Activated CD8-positive, alpha-beta memory T cell treated with anti-CD3 and anti-CD28 coated beads for 36 hours (primary cell): ENCODE measurements around the gene TRIB2. TPM values are rescaled to one million over a fixed set of nuclear protein-coding genes. Genes with fewer than 3 reads are reported as not detected.

Experiments used
- CTCF ChIA-PET: fragments of 350-600 bp; sonication (Branson Sonifier 250); formaldehyde crosslinking; loops from one replicate; lab custom pipeline; 2021; ENCODE audit warnings: antibody characterized with exemption; lab: Charles Lee
- POLR2A ChIA-PET: fragments of 350-600 bp; sonication (Branson Sonifier 250); formaldehyde crosslinking; loops from one replicate; lab custom pipeline; 2021; ENCODE audit warnings: antibody characterized with exemption; lab: Charles Lee
- total RNA-seq, 2 experiments: library from RNA; stranded (reverse); gene quantifications; one replicate each; pipeline ENCODE4 v1.2.3, GENCODE V29; 2021

Gene TRIB2
- total RNA-seq, 2 experiments from 2014 or later, result 3.8 to 4.5 TPM

GRCh38 chr2:12694990-12695774 is 21.6 kb upstream of the TRIB2 start:
- CTCF ChIA-PET, result interaction anchor here (0.7 kb wide), 1 partner anchor 21 kb away, joined by 4 read pairs; no protein-coding TSS in a partner anchor
- POLR2A ChIA-PET, result no interaction called here

DNA sequence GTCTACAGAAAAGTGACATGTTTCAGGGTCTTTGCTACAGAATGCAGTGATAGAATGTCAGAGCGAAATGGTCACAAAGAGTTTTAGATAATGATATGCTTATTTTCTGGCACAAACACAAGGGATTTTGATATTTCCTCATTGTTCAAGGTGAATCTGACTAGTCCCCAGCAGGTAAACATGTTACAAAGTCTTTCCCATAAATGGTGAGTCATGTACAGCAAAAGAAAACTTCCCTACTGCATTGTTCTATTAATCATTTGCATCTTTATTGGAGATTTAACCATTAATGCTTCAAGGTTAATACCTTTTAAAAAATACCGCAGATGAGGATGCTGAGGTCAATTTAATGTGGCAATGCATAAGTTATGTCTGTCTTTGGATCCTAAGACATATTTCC is 19.1 kb upstream of the TRIB2 start:
- CTCF ChIA-PET, result no interaction called here
- POLR2A ChIA-PET, result no interaction called here

DNA sequence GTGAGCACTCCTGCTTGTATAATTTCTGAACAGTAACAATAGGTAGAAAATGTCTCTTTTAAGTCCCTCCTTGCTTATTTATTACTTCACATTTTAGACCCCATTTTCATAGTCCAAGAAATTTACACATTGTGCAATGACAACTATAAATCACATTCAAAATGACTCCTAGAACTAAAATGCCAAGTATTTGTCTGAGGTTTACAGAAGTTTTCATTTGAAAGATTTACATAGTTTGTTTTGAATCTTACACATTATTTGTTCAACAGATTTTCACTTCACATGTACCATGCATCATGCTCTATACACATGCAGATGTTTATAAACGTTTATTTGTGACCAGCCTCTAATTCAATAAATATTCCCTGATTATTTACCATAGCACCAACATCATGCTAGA is 15.7 kb upstream of the TRIB2 start:
- ChIA-PET CTCF (no interaction called here), POLR2A (no interaction called here)

DNA sequence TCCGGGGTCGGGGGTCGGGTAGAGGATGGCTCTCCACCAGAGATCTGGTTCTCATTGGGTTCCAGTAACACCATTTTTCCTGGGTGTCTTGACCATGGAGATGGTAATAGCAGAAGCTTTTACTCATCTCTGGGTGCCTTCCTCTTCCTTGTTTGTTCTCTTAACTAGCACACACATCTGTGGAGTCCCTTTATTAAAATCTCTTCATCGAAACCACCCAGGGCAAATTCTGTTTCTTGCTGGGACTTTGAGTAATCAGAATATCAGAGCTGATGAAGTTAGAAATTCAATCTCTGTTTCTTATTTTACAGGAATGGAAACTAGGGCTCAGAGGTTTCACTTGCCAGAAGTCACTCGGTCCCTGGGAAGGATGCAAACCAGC is 15.0 kb upstream of the TRIB2 start:
- CTCF ChIA-PET, result interaction anchor here (1.4 kb wide), 1 partner anchor 16 kb away, joined by 5 read pairs; no protein-coding TSS in a partner anchor
- POLR2A ChIA-PET, result interaction anchor here (0.9 to 1.2 kb wide), 3 partner anchors 15 to 430 kb away, joined by 3 to 5 read pairs (median 5); partner anchors contain the start of gene TRIB2

DNA sequence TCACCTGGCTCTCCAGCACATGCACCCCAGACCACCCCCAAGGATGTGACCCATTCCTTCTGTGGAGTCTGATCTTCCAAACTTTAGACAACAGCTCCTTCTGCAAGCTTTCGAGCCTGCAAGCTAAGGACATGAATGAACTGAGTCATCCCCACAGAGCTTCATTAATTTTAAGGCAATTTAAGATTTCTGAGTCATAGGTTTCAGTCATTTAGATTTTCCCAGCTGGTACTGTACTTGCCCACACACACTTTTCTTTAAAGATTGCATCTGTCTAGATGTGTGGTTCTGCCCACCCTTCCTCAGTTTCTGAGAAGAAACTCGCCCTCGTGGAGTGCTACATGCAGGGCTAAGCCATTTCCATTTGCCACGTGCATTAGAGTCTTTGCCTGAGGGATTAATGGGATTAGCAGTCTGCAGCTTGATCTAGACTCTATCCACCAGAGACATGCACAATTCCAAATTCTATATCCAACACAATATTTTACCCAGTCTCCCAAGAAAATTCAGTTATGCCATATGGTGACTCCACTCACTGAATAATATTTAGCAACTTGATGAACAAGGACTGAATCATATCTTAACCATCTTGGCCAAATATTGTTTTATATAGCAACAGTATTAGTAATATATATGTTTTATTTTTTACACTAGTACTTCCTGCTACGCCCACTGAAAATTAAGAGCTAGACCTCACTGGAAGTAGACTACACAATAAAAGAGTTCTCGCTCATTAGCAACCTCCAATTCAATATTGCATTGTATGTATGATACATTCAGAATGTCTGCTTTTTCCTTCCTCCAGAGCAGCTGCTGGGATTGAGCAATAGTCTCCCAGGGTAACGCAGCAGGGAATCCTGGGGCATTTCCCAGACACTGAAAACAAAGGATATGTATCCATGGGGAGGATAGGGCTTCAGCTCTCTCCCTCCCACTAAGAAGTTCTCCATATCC is 14.3 kb upstream of the TRIB2 start:
- CTCF ChIA-PET, result interaction anchor here (1.4 kb wide), 1 partner anchor 15 kb away, joined by 5 read pairs; no protein-coding TSS in a partner anchor
- POLR2A ChIA-PET, result interaction anchor here (0.6 to 1.2 kb wide), 4 partner anchors 14 to 431 kb away, joined by 3 to 5 read pairs (median 4); partner anchors contain the start of gene TRIB2

DNA sequence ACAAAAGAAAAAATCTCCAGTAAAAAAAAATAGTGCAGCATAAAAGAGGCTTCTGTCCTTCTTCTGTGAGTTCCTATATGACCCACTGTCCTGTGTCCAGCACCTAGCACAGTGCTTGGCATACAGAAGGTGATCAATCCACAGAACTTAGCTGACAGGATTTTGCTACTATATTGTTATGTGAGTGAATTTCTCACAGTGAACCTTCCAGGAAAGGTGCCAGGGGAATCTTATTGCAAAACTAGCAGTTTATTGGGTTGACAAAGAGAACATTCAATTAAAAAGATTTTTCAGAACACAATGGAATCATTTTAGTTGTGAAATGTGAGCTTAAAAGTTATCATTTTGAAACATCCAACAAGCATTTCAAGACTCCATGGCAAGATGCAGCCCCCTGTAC is 12.4 kb upstream of the TRIB2 start:
- POLR2A ChIA-PET, result no interaction called here
- CTCF ChIA-PET, result interaction anchor here (2.6 kb wide), 1 partner anchor 12 kb away, joined by 11 read pairs; the partner anchor contains the start of gene TRIB2

- ChIA-PET CTCF (interaction anchor here (2.6 kb wide), 1 partner anchor 11 kb away, joined by 11 read pairs; the partner anchor contains the start of gene TRIB2), POLR2A (no interaction called here)
Measured at GRCh38 chr2:12705230-12705629, 11.5 kb upstream of the TRIB2 start.

DNA sequence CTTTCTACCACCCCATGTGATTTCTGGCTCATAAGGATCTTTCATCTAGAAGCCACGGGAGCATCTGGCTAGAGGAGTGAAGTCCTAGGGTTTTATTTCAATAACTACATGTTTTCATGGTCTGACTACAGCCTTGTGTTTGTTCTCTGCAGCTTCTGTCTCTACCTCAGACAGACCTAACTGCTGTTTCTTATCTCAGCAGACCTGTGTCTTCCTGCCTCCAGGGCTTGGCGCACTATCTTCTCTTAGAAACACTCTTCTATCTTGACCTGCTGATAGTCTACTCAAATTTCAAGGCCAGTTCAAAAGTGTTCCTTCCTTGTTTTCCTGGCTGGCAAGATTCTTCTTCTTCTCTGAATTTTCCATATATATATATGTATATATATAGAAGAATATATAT is 11.0 kb upstream of the TRIB2 start:
- ChIA-PET POLR2A (no interaction called here), CTCF (interaction anchor here (2.6 kb wide), 1 partner anchor 11 kb away, joined by 11 read pairs; the partner anchor contains the start of gene TRIB2)

DNA sequence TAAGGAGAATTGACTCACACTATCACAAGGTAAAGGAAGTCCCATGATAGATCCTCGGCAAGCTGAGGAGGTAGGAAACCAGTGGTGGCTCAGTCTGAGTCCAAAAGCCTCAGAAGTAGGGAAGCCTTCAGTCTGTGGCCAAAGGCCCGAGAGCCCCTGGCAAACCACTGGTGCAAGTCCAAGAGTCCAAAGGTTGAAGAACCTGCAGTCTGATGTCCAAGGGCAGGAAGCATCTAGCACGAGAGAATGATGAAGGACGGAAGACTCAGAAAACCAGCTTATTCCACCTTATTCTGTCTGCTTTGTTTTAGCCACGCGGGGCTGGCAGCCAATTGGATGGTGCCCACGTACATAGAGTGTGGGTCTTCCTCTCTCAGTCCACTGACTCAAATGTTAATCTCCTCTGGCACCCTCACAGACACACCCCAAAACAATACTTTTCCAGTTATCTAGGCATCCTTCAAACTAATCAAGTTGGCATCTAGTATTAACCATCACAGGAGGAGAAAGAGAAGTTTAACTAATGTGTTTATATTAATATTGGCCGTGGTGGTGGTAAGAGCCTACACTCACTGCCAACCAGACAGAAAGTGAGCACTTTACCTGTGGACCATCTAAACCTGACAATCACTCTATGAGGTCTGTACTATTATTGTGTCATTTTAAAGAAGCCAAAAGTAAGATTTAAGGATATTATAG is 8.1 kb upstream of the TRIB2 start:
- ChIA-PET POLR2A (no interaction called here), CTCF (interaction anchor here (0.6 to 1.5 kb wide), 2 partner anchors 9 to 259 kb away, joined by 4 to 5 read pairs; partner anchors contain the start of gene TRIB2)

- CTCF ChIA-PET, result no interaction called here
Measured at GRCh38 chr2:12709207-12709522, 7.6 kb upstream of the TRIB2 start.

DNA sequence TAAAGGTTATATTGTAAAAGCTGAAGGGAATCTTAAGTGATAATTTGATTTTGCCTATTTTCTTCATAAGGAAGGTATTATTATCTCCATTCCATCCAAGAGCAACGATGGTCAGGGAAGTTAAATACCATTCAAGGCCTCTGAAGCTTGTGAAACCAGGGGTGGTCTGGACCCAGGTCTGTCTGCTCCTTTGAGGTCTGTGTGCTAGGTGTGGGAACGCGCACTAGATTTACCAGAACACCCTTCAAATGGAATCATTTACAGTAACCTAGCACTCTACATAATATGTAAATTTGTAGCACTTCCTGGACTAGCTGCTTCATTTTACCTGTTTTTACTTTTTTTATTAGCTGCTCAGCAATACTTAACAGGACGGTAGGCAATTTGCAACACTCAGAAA is 6.4 kb upstream of the TRIB2 start:
- CTCF ChIA-PET, result no interaction called here
- POLR2A ChIA-PET, result no interaction called here

More at GRCh38 chr2:12709207-12709522, 7.6 kb upstream of the TRIB2 start:
- POLR2A ChIA-PET, result no interaction called here

DNA sequence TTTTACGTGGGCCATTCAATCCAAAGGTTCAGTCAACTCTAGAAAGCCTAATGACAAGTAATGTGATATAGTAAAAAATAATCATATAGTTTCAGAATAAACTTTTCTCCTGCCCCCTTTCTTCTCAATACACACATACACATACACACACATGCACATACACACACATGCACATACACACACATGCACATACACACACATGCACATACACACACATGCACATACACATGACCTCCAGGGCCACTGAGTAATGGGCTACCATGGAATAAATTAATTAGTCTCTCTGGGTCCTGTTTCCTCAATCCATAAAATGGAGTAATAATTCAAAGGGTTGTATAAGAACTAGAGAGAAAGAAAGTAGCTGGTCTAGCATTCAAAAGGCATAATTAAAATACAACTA is 5.4 kb upstream of the TRIB2 start:
- POLR2A ChIA-PET, result no interaction called here
- CTCF ChIA-PET, result interaction anchor here (0.6 kb wide), 1 partner anchor 11 kb away, joined by 3 read pairs; no protein-coding TSS in a partner anchor

DNA sequence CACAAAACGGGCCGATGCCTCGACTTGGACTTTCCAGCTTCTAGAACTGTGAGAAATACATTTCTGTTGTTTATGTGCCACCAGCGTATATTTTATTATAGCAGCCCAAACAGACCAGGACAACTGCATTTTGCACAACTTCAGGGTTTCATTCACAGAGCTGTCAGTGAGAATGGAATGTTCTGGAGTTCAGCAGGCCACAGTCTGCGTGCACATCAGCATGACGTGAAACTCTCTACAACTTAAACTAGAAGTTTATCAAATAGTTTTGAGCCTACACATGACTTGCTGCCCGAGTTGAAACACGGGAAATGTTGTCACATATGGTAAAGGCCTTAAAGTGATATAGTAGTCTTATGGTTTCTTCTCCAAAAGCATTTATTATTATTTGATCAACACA is 3.9 kb upstream of the TRIB2 start:
- CTCF ChIA-PET, result no interaction called here
- POLR2A ChIA-PET, result no interaction called here

- ChIA-PET POLR2A (no interaction called here), CTCF (interaction anchor here (0.9 to 2.8 kb wide), 4 partner anchors 10 to 300 kb away, joined by 3 to 11 read pairs (median 4); no protein-coding TSS in a partner anchor)
Measured at GRCh38 chr2:12714391-12715221, 2.1 kb upstream of the TRIB2 start.

GRCh38 chr2:12715258-12716031 is 1.3 kb upstream of the TRIB2 start:
- CTCF ChIA-PET, result interaction anchor here (0.6 to 2.8 kb wide), 14 partner anchors 11 to 851 kb away, joined by 3 to 11 read pairs (median 4); no protein-coding TSS in a partner anchor
- POLR2A ChIA-PET, result interaction anchor here (0.7 to 1.2 kb wide), 2 partner anchors 215 to 273 kb away, joined by 3 read pairs; no protein-coding TSS in a partner anchor

GRCh38 chr2:12716032-12716281 is 779 bp upstream of the TRIB2 start:
- POLR2A ChIA-PET, result interaction anchor here (0.7 to 1.3 kb wide), 4 partner anchors 209 to 273 kb away, joined by 3 read pairs; no protein-coding TSS in a partner anchor

More at GRCh38 chr2:12716032-12716281, 779 bp upstream of the TRIB2 start:
- CTCF ChIA-PET, result interaction anchor here (0.6 to 2.8 kb wide), 12 partner anchors 11 to 852 kb away, joined by 3 to 11 read pairs (median 4); no protein-coding TSS in a partner anchor
